Mesodermal cell (in vitro differentiated cells): ENCODE data around the gene L1CAM.

Experiments used
- H3K27ac ChIP-seq: 2 replicates; pipeline ENCODE4 v1.7.0; 2013; ENCODE audit warnings: mild to moderate bottlenecking, low read depth, low read length, moderate library complexity; ENCODE audit not compliant: severe bottlenecking
- H3K36me3 ChIP-seq: 2 replicates; pipeline ENCODE4 v1.7.1; 2013; ENCODE audit warnings: mild to moderate bottlenecking, low read length, moderate library complexity; ENCODE audit not compliant: control insufficient read depth, insufficient read depth
- H3K4me1 ChIP-seq: one replicate; pipeline ENCODE4 v1.7.1; 2013; ENCODE audit warnings: mild to moderate bottlenecking, low read length; ENCODE audit not compliant: insufficient read depth, control insufficient read depth, poor library complexity, severe bottlenecking
- H3K4me3 ChIP-seq: 2 replicates; pipeline ENCODE4 v1.7.0; 2013; ENCODE audit warnings: low read length, control low read depth, mild to moderate bottlenecking; ENCODE audit not compliant: insufficient read depth, poor library complexity, severe bottlenecking; ENCODE audit errors: extremely low read depth
- H3K9me3 ChIP-seq: 2 replicates; pipeline ENCODE4 v1.7.1; 2013; ENCODE audit warnings: mild to moderate bottlenecking, low read length, moderate library complexity; ENCODE audit not compliant: control insufficient read depth
- WGBS, 2 experiments: methylation state at CpG; one replicate each; pipeline ENCODE4 v1.1.5; 2013; ENCODE audit warnings: missing lambda C conversion rate in 2 of 2; ENCODE audit not compliant: insufficient coverage in 2 of 2; 5-methylcytosine and 5-hydroxymethylcytosine counted together

L1CAM gene

DNA sequence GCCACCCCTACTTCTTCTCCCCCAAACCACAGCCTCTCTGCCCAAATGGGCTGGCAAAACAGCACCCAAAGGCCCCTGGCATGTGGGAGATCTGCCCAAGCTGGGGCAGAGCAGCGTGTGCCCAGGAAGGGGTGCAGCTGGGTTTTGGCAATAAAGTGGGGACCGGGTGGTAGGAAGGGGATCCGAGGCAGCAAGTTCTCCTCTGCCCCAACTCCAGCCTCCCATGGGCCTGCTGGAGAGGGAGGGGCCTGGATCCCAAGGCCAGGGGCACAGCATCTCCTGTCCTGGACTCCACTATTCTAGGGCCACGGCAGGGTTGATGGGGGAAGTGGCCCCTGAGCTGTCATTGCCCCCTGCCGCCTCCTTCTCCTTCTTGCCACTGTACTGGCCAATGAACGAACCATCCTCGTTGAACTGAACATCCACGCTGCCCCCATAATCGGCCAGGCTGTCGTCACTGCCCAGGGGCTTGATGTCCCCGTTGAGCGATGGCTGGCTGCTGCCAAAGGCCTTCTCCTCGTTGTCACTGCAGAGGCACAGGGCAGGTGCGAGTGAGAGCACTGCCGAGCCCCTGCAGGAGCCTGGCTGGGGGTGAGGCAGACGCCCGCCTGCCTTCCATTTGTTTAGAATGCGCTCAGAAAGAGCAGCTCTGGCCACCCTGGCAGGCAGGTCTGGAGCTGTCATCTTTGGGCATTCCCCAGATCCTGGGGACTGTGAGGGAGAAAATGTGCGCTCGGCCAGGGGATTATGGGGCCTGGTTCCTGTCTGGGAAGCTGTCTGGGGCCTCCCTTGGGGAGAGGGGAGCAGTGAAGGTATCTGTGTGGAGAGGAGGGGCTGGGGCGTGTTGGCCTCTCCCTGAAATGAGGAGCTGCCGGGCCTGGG lies 23.4 kb downstream of the L1CAM start:
- 63 to 72% methylated on average over 6 to 10 of the region's 22 CpGs for WGBS, 2 experiments
- H3K4me1 ChIP-seq, result no peaks in the 10 kb centered on the region
- no peak overlapping the region for H3K4me3 ChIP-seq
- no peak overlapping the region for H3K27ac ChIP-seq
- peaks cover 16% of the 10 kb centered on the region for H3K36me3 ChIP-seq
- H3K9me3 ChIP-seq, result no peaks in the 10 kb centered on the region

GRCh38 chrX:153861733-153862310 lies 24.2 kb downstream of the L1CAM start:
- WGBS, 2 experiments, result 94% methylated on average over 12 of the region's 21 CpGs; no CpG with 5 or more reads in 1 of the 2 experiments

DNA sequence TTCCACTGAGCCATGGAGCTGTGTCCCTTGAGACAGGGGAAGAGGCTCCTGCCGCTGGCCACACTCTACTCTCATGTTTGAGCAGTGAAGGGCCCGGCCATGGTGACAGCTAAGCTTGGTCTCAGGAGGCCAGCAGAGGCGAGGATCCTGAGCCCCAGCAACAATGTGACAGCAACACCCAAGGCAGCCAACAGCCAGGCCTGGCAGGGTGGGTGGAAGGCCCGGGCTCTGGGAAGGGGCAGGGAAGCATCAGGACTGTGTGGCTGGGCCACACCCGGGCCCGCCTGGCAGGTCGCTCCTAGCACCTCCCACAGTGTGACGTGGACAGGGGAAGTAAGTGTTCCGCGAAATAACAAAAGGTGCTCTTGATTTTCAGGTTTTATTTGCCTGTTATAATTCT lies 24.8 kb downstream of the L1CAM start:
- H3K4me3 ChIP-seq, result no peak overlapping the region
- 95 to 98% methylated on average over 3 to 6 of the region's 10 CpGs for WGBS, 2 experiments
- peaks cover 16% of the 10 kb centered on the region for H3K36me3 ChIP-seq
- H3K27ac ChIP-seq, result no peak overlapping the region
- no peaks in the 10 kb centered on the region for H3K9me3 ChIP-seq
- H3K4me1 ChIP-seq, result no peaks in the 10 kb centered on the region

More at GRCh38 chrX:153861733-153862310, 24.2 kb downstream of the L1CAM start:
- Histone ChIP-seq H3K36me3 (peaks cover 16% of the 10 kb centered on the region), H3K27ac (no peak overlapping the region), H3K4me3 (no peak overlapping the region), H3K9me3 (no peaks in the 10 kb centered on the region), H3K4me1 (no peaks in the 10 kb centered on the region)

DNA sequence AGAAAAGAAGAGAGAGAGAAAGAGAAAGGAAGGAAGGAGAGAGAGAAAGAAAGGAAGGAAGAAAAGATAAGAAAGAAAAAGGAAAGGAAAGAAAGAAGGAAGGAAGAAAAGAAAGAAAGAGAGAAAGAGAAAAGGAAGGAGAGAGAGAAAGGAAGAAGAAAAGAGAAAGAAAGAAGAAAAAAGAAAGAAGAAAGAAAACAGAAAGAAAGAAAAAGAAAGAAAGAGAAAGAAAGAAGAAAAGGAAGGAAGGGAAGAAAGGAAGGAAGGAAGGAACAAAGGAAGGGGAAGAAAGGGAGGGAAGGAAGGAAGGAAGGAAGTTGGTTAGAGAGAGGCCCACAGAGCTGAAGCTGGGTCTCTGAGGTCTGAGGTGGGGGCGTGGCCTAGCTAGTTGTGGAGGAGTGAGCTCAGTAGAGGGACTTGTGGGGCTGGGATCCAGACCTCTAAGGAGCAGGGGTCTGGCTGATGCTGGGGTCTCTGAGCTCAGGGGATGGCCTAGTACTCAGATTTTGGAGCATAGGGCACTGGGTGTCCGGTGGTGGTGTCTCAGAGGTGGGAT lies 28.5 kb downstream of the L1CAM start:
- no peaks in the 10 kb centered on the region for H3K9me3 ChIP-seq
- no peak overlapping the region for H3K27ac ChIP-seq
- H3K36me3 ChIP-seq, result peaks cover 5% of the 10 kb centered on the region
- WGBS, 2 experiments, result 80% methylated on average over 1 of the region's 2 CpGs; no CpG with 5 or more reads in 1 of the 2 experiments
- no peak overlapping the region for H3K4me3 ChIP-seq
- H3K4me1 ChIP-seq, result no peaks in the 10 kb centered on the region

GRCh38 chrX:153854702-153855101 lies 31.3 kb downstream of the L1CAM start:
- Histone ChIP-seq H3K27ac (no peak overlapping the region), H3K36me3 (no peaks in the 10 kb centered on the region), H3K4me1 (no peaks in the 10 kb centered on the region), H3K9me3 (no peaks in the 10 kb centered on the region), H3K4me3 (no peak overlapping the region)
- 62 to 93% methylated on average over 2 to 7 of the region's 9 CpGs for WGBS, 2 experiments

GRCh38 chrX:153853902-153854267 lies 32.1 kb downstream of the L1CAM start:
- H3K4me3 ChIP-seq, result no peak overlapping the region
- H3K36me3 ChIP-seq, result no peaks in the 10 kb centered on the region
- no peak overlapping the region for H3K27ac ChIP-seq
- H3K4me1 ChIP-seq, result no peaks in the 10 kb centered on the region
- 80 to 100% methylated on average over 2 to 3 of the region's 3 CpGs for WGBS, 2 experiments
- no peaks in the 10 kb centered on the region for H3K9me3 ChIP-seq

DNA sequence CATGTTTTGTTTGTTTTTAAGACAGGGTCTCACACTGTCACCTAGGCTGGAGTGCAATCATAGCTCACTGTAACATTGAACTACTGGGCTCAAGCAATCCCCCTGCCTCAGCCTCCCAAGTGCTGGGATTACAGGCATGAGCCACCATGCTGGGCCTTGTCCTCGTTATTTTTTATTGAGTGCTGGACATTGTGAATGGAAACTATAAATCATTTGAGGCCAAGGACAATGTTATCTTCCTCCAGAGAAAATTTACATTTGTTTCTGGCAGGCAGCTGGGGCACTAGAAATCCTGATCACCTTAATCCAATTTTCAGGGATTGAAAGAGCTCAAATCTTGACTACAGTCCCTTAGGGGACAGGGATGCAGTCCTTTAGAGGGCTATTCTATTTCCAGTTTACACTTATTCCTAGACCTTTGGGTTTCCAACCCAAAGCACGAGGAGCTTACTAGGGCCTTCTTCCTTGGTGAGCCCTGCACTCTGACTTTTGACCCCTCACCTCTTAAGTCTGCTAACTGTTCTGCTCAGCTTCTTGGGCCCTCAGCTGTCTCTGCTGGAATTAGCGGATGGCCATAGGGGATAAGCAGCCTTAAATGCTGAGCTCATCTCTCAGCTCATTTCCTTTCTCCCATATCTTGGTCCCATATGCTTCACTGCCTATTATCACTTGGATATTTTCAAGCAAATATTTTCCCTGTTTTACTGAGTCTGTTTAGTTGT lies 32.6 kb downstream of the L1CAM start:
- Histone ChIP-seq H3K4me3 (no peak overlapping the region), H3K27ac (no peak overlapping the region), H3K4me1 (no peaks in the 10 kb centered on the region), H3K9me3 (no peaks in the 10 kb centered on the region), H3K36me3 (no peaks in the 10 kb centered on the region)
- WGBS, 2 experiments, result 83% methylated on average over 1 of the region's 3 CpGs; no CpG with 5 or more reads in 1 of the 2 experiments

GRCh38 chrX:153851981-153852380 lies 34.0 kb downstream of the L1CAM start:
- no CpG with 5 or more reads among the region's 3 CpGs for WGBS, 2 experiments
- Histone ChIP-seq H3K27ac (no peak overlapping the region), H3K4me1 (no peaks in the 10 kb centered on the region), H3K36me3 (no peaks in the 10 kb centered on the region), H3K4me3 (no peak overlapping the region), H3K9me3 (no peaks in the 10 kb centered on the region)

DNA sequence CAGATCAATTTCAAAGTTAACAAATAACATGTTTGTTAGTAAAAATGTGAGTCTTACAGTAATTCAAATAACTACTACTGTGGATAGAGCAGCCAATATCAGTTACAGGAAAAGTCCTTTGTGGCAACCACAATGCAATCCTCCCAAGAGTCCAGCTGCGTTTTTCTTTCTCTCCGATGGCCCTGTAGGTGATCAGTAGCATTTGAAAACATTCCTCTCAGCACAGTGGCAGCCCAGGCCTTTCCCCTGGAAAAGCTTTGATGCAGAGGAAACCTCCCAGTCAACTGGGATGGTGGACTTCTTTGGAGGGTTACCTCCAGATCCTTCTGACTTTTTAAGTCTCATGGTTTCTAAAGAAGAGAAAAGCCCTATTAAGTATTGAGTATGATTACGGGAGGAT lies 37.6 kb downstream of the L1CAM start:
- H3K27ac ChIP-seq, result no peak overlapping the region
- no peak overlapping the region for H3K4me3 ChIP-seq
- H3K36me3 ChIP-seq, result no peaks in the 10 kb centered on the region
- H3K9me3 ChIP-seq, result no peaks in the 10 kb centered on the region
- no peaks in the 10 kb centered on the region for H3K4me1 ChIP-seq
- WGBS, 2 experiments, result 80% methylated on average over 1 of the region's 3 CpGs; no CpG with 5 or more reads in 1 of the 2 experiments

DNA sequence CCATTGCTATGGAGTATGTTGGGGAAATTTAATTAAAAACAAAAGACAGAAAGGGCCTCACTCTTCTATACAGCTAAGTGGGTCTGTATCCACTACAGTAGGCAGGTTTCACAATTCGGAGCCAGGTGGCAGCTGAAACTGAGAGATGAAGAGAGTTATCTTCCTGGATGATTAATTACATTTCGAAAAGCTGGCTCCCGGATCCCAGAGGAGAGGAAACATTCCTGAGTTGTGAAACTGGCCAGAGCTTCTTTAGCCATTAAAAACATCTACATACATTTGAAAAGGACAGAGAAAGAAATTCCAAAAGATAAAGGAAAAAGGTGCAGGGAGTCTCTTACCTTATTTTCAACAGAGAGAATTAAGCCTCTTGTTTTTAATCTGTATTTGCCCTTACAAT lies 40.1 kb downstream of the L1CAM start:
- Histone ChIP-seq H3K9me3 (no peaks in the 10 kb centered on the region), H3K4me3 (no peak overlapping the region), H3K27ac (no peak overlapping the region), H3K36me3 (no peaks in the 10 kb centered on the region), H3K4me1 (no peaks in the 10 kb centered on the region)
- 20% methylated on average over 1 of the region's 3 CpGs; no CpG with 5 or more reads in 1 of the 2 experiments for WGBS, 2 experiments
